Activated T-cell treated with anti-CD3 and anti-CD28 coated beads, Interleukin-2, amount 50 U/mL, for 48 hours (primary cell): ENCODE results near the gene SCO2.

Experiments
- DNase-seq, 2 experiments: peaks; one replicate each; pipeline ENCODE4 v3.0.0-alpha.2; 2020

The SCO2 gene

GRCh38 chr22:50474710-50475651 is 50.4 kb downstream of the SCO2 start, which contains the start of gene SBF1:
TSS of gene SBF1 (minus strand) at chr22:50475035. CDS start at chr22:50474840, 195 bp downstream.
- DNase-seq: peak; percentile 91 to 93

- DNase-seq: peak; percentile 60 to 72
Observed at GRCh38 chr22:50473855-50474671, 51.3 kb downstream of the SCO2 start.
